ENCODE results near the gene PPFIBP2. TPM values are rescaled to one million over a fixed set of nuclear protein-coding genes. Genes with fewer than 3 reads are reported as not detected.
"Not testable (repeated sequence)": the region's sequence is repeated elsewhere in the genome, so short reads cannot be mapped to it uniquely, and the experiment has no call there.

The PPFIBP2 gene
- total RNA-seq, 1 experiment from 2014 or later = 13.9 TPM

GRCh38 chr11:7657306-7658025, 143.7 kb downstream of the PPFIBP2 start:
- Histone ChIP-seq H4K20me1 (ENCODE audit: insufficient read depth) (no peaks in the 10 kb centered on the region), H3F3A (ENCODE audit: insufficient read depth, low read depth) (no peaks in the 10 kb centered on the region), H3K27ac (no peak overlapping the region), H3K79me2 (ENCODE audit: low read depth) (no peaks in the 10 kb centered on the region), H3K4me3 (no peak overlapping the region), H3K4me1 (replicated peaks; ENCODE audit: insufficient read depth) (no peaks in the 10 kb centered on the region), H3K9me3 (ENCODE audit: insufficient read depth, low read depth) (no peaks in the 10 kb centered on the region), H3K36me3 (ENCODE audit: low read depth) (no peaks in the 10 kb centered on the region), H3K4me2 (no peak overlapping the region), H3K27me3 (ENCODE audit: insufficient read depth, low read depth) (no peaks in the 10 kb centered on the region), H2AFZ (no peak overlapping the region), H3K9me2 (ENCODE audit: insufficient read depth) (no peaks in the 10 kb centered on the region)
- BruUV-seq (replicated peaks) = no TSS peak
- intact Hi-C loops (cut with micrococcal nuclease; ENCODE audit: unreplicated experiment) = loop anchor here (1.0 to 5.0 kb wide), 2 partner anchors 45 to 86 kb away; no protein-coding TSS in a partner anchor
- POLR2A ChIA-PET (ENCODE audit: unreplicated experiment) = no interaction called here
- CTCF ChIA-PET = interaction anchor here (1.0 to 1.6 kb wide), 4 partner anchors 52 to 215 kb away, joined by 3 to 20 read pairs (median 3); no protein-coding TSS in a partner anchor
- peak; percentile 31 to 53 for DNase-seq
- TF ChIP-seq EZH2 (IDR thresholded peaks at IDR 0.05; ENCODE audit: low read depth) (no peak), CTCF (conservative IDR thresholded peaks at IDR 0.05) (peak; percentile 65)

GRCh38 chr11:7663531-7663930, 149.7 kb downstream of the PPFIBP2 start:
- H2AFZ ChIP-seq; H3K9me3 ChIP-seq (ENCODE audit: insufficient read depth, low read depth); H3K27ac ChIP-seq; DNase-seq; H3K4me1 ChIP-seq (replicated peaks; ENCODE audit: insufficient read depth); H3F3A ChIP-seq (ENCODE audit: insufficient read depth, low read depth); H3K79me2 ChIP-seq (ENCODE audit: low read depth); H3K9me2 ChIP-seq (ENCODE audit: insufficient read depth); CTCF ChIA-PET; H3K4me2 ChIP-seq; BruUV-seq (replicated peaks); POLR2A ChIA-PET (ENCODE audit: unreplicated experiment); intact Hi-C loops (cut with micrococcal nuclease; ENCODE audit: unreplicated experiment); H3K4me3 ChIP-seq; H3K27me3 ChIP-seq (ENCODE audit: insufficient read depth, low read depth); H4K20me1 ChIP-seq (ENCODE audit: insufficient read depth); H3K36me3 ChIP-seq (ENCODE audit: low read depth): not testable (repeated sequence)

- Histone ChIP-seq H3K4me1 (replicated peaks; ENCODE audit: insufficient read depth) (no peaks in the 10 kb centered on the region), H3K9me3 (ENCODE audit: insufficient read depth, low read depth) (no peaks in the 10 kb centered on the region), H4K20me1 (ENCODE audit: insufficient read depth) (no peaks in the 10 kb centered on the region), H3F3A (ENCODE audit: insufficient read depth, low read depth) (no peaks in the 10 kb centered on the region), H3K27me3 (ENCODE audit: insufficient read depth, low read depth) (no peaks in the 10 kb centered on the region), H3K27ac (no peak overlapping the region), H2AFZ (no peak overlapping the region), H3K79me2 (ENCODE audit: low read depth) (no peaks in the 10 kb centered on the region), H3K9me2 (ENCODE audit: insufficient read depth) (no peaks in the 10 kb centered on the region), H3K36me3 (ENCODE audit: low read depth) (no peaks in the 10 kb centered on the region), H3K4me3 (no peak overlapping the region), H3K4me2 (no peak overlapping the region)
- POLR2A ChIA-PET (ENCODE audit: unreplicated experiment) = no interaction called here
- no TSS peak for BruUV-seq (replicated peaks)
- intact Hi-C loops (cut with micrococcal nuclease; ENCODE audit: unreplicated experiment) = loop anchor here (2.0 kb wide), 1 partner anchor 94 kb away; no protein-coding TSS in a partner anchor
- no peak for DNase-seq
- CTCF ChIA-PET = interaction anchor here (0.9 kb wide), 1 partner anchor 94 kb away, joined by 5 read pairs; no protein-coding TSS in a partner anchor
- TF ChIP-seq CTCF (conservative IDR thresholded peaks at IDR 0.05) (no peak), EZH2 (IDR thresholded peaks at IDR 0.05; ENCODE audit: low read depth) (no peak)
Measured at GRCh38 chr11:7664867-7665266, 151.1 kb downstream of the PPFIBP2 start.
